GM10266 (cell line): ENCODE data around the gene GABRB2.

Source experiments
- DNase-seq: peaks from one replicate; pipeline ENCODE4 v3.0.0; 2012; ENCODE audit errors: extremely low spot score
- CTCF ChIP-seq: IDR thresholded peaks from 2 replicates; pipeline ENCODE4 v1.5.1; 2012; ENCODE audit warnings: mild to moderate bottlenecking, low read depth; ENCODE audit not compliant: control insufficient read depth, insufficient read depth; ENCODE audit errors: missing control alignments

The GABRB2 gene

GRCh38 chr5:161396171-161396570, 150.4 kb downstream of the GABRB2 start:
- DNase-seq, result no peak
- TF ChIP-seq CTCF, result no peak

- TF ChIP-seq CTCF, result no peak
- no peak for DNase-seq
Measured at GRCh38 chr5:161391724-161392123, 154.8 kb downstream of the GABRB2 start.

GRCh38 chr5:161391016-161391415, 155.5 kb downstream of the GABRB2 start:
- TF ChIP-seq CTCF, result no peak
- DNase-seq, result no peak

GRCh38 chr5:161387121-161387520, 159.4 kb downstream of the GABRB2 start:
- no peak for DNase-seq
- TF ChIP-seq CTCF, result no peak

- TF ChIP-seq CTCF, result no peak
- no peak for DNase-seq
Measured at GRCh38 chr5:161385027-161385426, 161.5 kb downstream of the GABRB2 start.

- no peak for DNase-seq
- no peak for TF ChIP-seq CTCF
Measured at GRCh38 chr5:161382685-161383084, 163.8 kb downstream of the GABRB2 start.

- no peak for TF ChIP-seq CTCF
- DNase-seq, result no peak
Measured at GRCh38 chr5:161380486-161380885, 166.0 kb downstream of the GABRB2 start.
